Ishikawa (cell line): ENCODE measurements around the gene CLN6.

ENCODE experiments used
- CEBPB ChIP-seq: IDR thresholded peaks from 2 replicates; pipeline ENCODE4 v1.6.1; 2012
- CREB1 ChIP-seq: IDR thresholded peaks from 2 replicates; pipeline ENCODE4 v1.6.1; 2012; ENCODE audit warnings: low read depth
- EGR1 ChIP-seq: IDR thresholded peaks from 2 replicates; pipeline ENCODE4 v1.6.1; 2012
- EP300 ChIP-seq: IDR thresholded peaks from 2 replicates; pipeline ENCODE4 v1.6.1; 2012; ENCODE audit warnings: borderline replicate concordance
- FOXM1 ChIP-seq: IDR thresholded peaks from 2 replicates; pipeline ENCODE4 v1.6.1; 2012; ENCODE audit warnings: low read depth, borderline replicate concordance
- NFIC ChIP-seq: IDR thresholded peaks from 2 replicates; pipeline ENCODE4 v1.6.1; 2012
- RAD21 ChIP-seq: IDR thresholded peaks from 2 replicates; pipeline ENCODE4 v1.6.1; 2012; ENCODE audit warnings: low read depth
- TAF1 ChIP-seq: IDR thresholded peaks from 2 replicates; pipeline ENCODE4 v1.6.1; 2012; ENCODE audit warnings: low read depth, mild to moderate bottlenecking
- TCF12 ChIP-seq: IDR thresholded peaks from 2 replicates; pipeline ENCODE4 v1.6.1; 2012; ENCODE audit warnings: low read depth
- TEAD4 ChIP-seq: IDR thresholded peaks from 2 replicates; pipeline ENCODE4 v1.6.1; 2012
- YY1 ChIP-seq: IDR thresholded peaks from 2 replicates; pipeline ENCODE4 v1.6.1; 2012; ENCODE audit warnings: low read depth
- ZBTB7A ChIP-seq: IDR thresholded peaks from 2 replicates; pipeline ENCODE4 v1.6.1; 2012; ENCODE audit warnings: low read depth
- TF ChIP-seq, protein P1 (sequence below): IDR thresholded peaks from 2 replicates; pipeline ENCODE4 v1.6.1; 2012
- TF ChIP-seq, protein P2 (sequence below): IDR thresholded peaks from 2 replicates; pipeline ENCODE4 v1.6.1; 2012; ENCODE audit warnings: low read depth, mild to moderate bottlenecking
- TF ChIP-seq, protein P3 (sequence below): IDR thresholded peaks from 2 replicates; pipeline ENCODE4 v1.6.1; 2012

Gene CLN6

DNA sequence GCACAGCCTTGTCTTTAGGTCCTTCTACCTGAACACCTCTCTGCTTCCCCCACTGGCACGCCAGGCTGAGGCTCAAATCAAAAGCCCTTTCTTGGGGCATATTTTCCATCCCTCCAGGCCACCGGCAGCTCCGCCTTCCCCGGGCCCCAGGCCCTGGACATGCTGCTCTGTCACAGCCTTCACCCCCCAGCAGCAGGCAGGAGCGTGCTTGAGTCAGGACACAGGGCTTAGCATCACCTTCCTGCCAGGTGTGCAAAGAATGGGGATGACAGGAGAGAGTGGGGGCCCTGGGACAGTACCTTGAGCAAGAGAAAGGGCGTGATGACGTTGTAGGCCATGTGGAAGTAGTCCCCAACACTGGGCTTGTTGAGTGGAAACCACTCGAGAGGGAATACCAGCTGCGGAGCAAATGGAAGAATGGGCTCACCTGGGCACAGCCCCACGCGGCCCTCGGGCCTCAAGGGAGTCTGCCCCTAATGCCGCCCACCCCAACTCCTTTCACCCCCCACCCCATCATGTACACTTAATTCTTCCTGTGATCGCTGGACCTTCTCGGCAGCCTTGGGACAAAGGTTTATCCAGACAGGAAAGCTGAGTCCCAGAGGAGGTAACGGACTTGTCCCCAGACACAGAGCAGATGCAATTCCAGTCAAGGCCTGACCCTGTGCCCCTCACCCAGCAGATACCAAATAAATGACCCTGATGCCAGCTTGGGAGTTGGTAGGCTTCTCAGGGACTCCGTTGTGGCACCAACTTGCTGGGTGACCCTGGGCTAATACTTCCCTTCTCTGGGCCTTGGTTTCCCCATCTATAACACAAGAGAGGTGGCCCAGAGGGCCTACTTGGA, 15.3 kb downstream of the CLN6 start:
- TF ChIP-seq FOXM1 = no peak
- TF ChIP-seq, protein P1, sequence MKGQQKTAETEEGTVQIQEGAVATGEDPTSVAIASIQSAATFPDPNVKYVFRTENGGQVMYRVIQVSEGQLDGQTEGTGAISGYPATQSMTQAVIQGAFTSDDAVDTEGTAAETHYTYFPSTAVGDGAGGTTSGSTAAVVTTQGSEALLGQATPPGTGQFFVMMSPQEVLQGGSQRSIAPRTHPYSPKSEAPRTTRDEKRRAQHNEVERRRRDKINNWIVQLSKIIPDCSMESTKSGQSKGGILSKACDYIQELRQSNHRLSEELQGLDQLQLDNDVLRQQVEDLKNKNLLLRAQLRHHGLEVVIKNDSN = no peak
- no peak for TF ChIP-seq RAD21
- no peak for TF ChIP-seq EGR1
- TF ChIP-seq CEBPB = no peak
- TF ChIP-seq ZBTB7A = no peak
- no peak for TF ChIP-seq TEAD4
- TF ChIP-seq, protein P2, sequence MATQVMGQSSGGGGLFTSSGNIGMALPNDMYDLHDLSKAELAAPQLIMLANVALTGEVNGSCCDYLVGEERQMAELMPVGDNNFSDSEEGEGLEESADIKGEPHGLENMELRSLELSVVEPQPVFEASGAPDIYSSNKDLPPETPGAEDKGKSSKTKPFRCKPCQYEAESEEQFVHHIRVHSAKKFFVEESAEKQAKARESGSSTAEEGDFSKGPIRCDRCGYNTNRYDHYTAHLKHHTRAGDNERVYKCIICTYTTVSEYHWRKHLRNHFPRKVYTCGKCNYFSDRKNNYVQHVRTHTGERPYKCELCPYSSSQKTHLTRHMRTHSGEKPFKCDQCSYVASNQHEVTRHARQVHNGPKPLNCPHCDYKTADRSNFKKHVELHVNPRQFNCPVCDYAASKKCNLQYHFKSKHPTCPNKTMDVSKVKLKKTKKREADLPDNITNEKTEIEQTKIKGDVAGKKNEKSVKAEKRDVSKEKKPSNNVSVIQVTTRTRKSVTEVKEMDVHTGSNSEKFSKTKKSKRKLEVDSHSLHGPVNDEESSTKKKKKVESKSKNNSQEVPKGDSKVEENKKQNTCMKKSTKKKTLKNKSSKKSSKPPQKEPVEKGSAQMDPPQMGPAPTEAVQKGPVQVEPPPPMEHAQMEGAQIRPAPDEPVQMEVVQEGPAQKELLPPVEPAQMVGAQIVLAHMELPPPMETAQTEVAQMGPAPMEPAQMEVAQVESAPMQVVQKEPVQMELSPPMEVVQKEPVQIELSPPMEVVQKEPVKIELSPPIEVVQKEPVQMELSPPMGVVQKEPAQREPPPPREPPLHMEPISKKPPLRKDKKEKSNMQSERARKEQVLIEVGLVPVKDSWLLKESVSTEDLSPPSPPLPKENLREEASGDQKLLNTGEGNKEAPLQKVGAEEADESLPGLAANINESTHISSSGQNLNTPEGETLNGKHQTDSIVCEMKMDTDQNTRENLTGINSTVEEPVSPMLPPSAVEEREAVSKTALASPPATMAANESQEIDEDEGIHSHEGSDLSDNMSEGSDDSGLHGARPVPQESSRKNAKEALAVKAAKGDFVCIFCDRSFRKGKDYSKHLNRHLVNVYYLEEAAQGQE = no peak
- TF ChIP-seq, protein P3, sequence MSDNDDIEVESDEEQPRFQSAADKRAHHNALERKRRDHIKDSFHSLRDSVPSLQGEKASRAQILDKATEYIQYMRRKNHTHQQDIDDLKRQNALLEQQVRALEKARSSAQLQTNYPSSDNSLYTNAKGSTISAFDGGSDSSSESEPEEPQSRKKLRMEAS = no peak
- no peak for TF ChIP-seq YY1
- TF ChIP-seq NFIC = no peak
- TF ChIP-seq TAF1 = no peak
- TF ChIP-seq CREB1 = no peak
- TF ChIP-seq EP300 = no peak
- TF ChIP-seq TCF12 = no peak

DNA sequence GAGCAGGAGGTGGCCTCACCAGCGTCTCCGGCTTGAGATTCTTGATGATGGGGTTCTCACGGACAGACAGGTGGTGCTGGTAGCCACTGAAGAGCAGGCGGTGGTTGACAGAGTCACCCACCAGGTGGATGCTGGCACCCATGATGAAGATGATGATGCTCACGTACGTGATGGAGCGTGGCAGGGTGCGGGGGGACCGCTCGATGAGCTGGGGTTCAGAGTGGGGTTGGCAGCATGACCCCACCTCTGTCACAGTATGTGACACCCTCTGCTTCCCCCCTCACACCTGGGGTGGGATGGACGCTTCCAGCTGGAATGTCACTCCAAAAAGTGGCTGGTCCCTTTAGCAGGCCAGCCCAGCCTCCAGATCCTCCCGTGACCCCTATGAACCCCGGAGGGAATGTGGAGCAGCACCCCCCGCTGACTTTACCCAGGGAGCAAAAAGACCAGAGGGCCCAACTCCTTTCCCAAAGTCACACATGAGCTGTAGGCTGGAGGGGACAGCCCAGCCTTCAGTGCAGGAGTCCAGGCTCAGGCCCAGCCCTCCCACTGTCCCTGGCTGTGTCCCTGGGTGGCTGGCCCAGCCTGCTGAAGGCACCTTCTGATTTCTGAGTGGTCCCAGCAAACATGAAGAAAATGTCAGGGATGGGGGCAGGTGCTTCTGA, 17.7 kb downstream of the CLN6 start:
- TF ChIP-seq TEAD4 (no peak), RAD21 (no peak), FOXM1 (no peak)

DNA sequence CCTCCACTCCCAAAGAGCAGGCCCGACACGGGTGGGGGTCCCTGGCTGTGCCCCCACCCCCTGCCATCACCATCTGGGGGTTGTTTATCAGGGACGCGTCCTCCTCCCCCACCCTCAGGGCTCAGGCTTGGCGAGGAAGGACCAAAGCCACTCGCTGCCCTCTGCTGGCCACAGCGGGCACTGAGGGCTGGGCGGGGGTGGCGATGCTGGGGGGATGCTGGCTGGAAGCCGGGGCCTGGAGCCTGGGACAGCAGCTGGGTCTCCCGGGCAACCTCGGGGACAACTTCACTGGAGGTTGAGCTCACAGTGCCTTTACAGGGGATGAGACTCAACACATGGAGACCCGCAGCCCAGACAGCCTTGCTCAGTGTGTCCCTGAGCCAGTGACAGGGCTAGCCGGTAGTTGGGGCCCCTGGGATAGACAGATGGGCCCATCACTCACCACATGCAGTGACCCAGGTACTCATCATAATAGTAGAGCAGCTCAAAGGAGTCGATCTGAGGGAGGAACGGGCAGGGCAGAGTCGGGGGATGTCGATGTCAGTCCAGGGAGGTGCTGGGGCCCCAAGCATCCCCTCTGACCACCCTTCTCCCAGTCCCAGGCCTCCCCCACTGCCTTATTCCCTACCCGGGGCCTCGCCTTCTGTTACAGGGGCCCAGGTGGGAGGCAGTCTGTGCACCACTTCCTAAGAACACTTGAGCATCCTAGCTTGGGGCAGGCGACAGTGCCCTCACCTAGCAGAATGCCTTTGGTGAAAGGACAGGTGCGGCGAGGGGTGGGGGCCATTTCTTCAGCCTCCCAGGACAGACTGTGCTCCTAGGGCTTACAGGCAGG, 18.5 kb downstream of the CLN6 start:
- TF ChIP-seq CEBPB = no peak
- no peak for TF ChIP-seq ZBTB7A
- no peak for TF ChIP-seq FOXM1
- TF ChIP-seq RAD21 = peak; percentile 62

DNA sequence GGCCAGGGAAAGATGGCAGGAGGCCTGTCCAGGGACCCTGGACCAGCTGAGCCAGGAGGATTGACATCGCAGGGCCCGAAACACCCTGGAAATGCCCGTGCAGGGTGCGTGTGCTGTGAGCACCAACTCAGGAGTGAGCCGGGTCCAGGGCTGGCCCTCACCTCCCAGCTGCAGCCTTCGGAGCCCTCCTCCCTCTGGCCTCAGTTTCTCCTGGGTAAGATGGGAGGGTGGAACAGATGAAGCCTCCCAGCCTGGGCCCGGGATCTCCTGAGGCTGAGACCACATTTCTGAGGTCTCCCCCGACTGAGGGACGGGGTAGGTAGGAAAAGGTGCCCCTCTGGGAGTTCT, 19.1 kb downstream of the CLN6 start:
- TF ChIP-seq RAD21 = no peak

DNA sequence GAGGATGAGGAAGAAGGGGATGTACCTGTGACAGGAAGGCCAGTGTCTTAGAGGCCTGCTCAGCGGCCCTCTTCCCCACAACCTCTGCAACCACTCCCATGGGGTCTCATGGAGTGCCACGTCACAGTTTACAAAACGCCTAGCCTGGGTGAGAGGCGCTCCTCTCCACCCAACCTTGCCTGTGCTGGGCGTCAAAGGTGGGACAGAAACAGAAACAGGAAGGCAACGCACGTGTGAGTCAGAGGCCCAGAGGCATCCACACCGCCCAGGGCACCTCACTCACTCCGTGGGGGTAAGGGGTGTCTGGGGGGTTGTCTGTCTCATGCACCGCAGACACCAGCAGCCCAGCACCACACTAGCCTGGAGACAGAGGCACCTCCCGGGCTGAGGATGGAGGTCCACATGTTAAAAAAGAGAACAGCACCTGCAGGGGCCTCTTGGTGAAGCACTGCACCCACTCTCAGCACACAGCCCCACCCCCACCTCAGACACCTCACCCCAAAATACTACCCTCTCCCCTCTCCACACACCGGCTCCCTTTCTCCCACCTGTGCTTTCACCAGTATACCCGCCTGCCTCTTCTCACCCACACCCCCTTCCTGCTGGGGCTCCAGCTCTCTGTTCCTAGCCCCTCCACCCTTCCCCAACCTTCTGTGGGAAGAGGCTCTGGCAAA, 19.7 kb downstream of the CLN6 start:
- no peak for TF ChIP-seq TAF1

DNA sequence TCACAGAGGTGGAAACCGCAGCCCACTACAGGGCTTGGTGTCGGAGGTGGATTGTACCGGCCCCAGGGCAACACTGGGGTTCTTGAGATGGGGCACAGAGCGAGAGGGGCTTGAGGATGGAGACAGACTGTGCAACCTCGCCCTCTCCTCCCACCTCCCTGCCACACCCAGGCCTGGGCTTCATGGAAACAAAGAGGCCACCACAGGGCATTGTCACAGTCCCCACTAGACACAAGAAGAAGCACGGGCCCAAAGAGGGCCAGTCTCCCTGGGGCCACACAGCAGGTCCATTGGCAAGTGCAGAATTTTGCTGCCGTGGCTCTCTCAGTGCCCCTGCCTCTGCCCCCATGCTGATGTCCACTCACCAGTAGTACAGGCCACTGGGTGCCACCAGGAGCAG, 20.3 kb downstream of the CLN6 start:
- TF ChIP-seq EP300 (no peak), CREB1 (no peak), CEBPB (no peak), RAD21 (no peak), TAF1 (no peak), FOXM1 (no peak), ZBTB7A (no peak), EGR1 (no peak)
- TF ChIP-seq, protein P2 = no peak
- TF ChIP-seq, protein P3 = no peak
